ENCODE data around the gene RIPOR2. TPM values are rescaled to one million over a fixed set of nuclear protein-coding genes. Genes with fewer than 3 reads are reported as not detected.
A peak's percentile ranks its signal among the peaks of the same experiment; 100 is the strongest.

RIPOR2 gene
- total and polyA plus RNA-seq, 4 experiments from 2014 or later: 420 to 458 (median 431) TPM

GRCh38 chr6:24818346-24818745, 117.4 kb downstream of the RIPOR2 start:
- ChIA-PET POLR2A (ENCODE audit: partially characterized antibody) (no interaction called here), CTCF (ENCODE audit: partially characterized antibody) (interaction anchor here (1.2 to 1.9 kb wide), 3 partner anchors 8 to 15 kb away, joined by 3 to 4 read pairs (median 4); no protein-coding TSS in a partner anchor)
- DNase-seq: no peak
- peaks cover 1 to 7% (median 5%) of the 10 kb centered on the region in 4 donors for H3K4me1 Mint-ChIP-seq
- peak overlapping the region in 1 of 8 donors; percentile 8 for H3K4me3 Mint-ChIP-seq
- H3K9me3 Mint-ChIP-seq: peaks cover 0 to 2% (median 0%) of the 10 kb centered on the region in 8 donors
- intact Hi-C loops (cut with micrococcal nuclease): no loop called here
- H3K27ac ChIP-seq (ENCODE audit: low read depth, low read length): no peak overlapping the region
- H3K4me3 ChIP-seq (ENCODE audit: low read length in 2 of 2): no peak overlapping the region
- H3K27me3 ChIP-seq (ENCODE audit: insufficient read depth, low read length): no peaks in the 10 kb centered on the region
- H3K36me3 ChIP-seq (ENCODE audit: insufficient read depth, low read length): peaks cover 40% of the 10 kb centered on the region
- H3K4me1 ChIP-seq (ENCODE audit: insufficient read depth, low read length): no peaks in the 10 kb centered on the region
- peaks cover 32 to 42% of the 10 kb centered on the region in 2 donors for H3K36me3 Mint-ChIP-seq
- H3K27ac Mint-ChIP-seq: peak overlapping the region in 4 of 7 donors; percentile 4 to 70 (median 34)
- H3K9me3 ChIP-seq (ENCODE audit: control insufficient read depth in 1 of 2, low read length in 2 of 2): no peaks in the 10 kb centered on the region
- H3K27me3 Mint-ChIP-seq: no peaks in the 10 kb centered on the region

GRCh38 chr6:24809728-24810127, 126.0 kb downstream of the RIPOR2 start:
- Histone ChIP-seq H3K4me1 (ENCODE audit: insufficient read depth, low read length) (no peaks in the 10 kb centered on the region), H3K36me3 (ENCODE audit: insufficient read depth, low read length) (peaks cover 61% of the 10 kb centered on the region), H3K4me3 (ENCODE audit: low read length in 2 of 2) (no peak overlapping the region), H3K9me3 (ENCODE audit: control insufficient read depth in 1 of 2, low read length in 2 of 2) (no peaks in the 10 kb centered on the region), H3K27me3 (ENCODE audit: insufficient read depth, low read length) (no peaks in the 10 kb centered on the region), H3K27ac (ENCODE audit: low read depth, low read length) (no peak overlapping the region)
- Mint-ChIP-seq H3K27ac (peak overlapping the region in 5 of 7 donors; percentile 48 to 88 (median 64)), H3K36me3 (peaks cover 40 to 62% of the 10 kb centered on the region in 2 donors), H3K4me3 (no peak overlapping the region), H3K27me3 (no peaks in the 10 kb centered on the region), H3K4me1 (peaks cover 0 to 1% (median 0%) of the 10 kb centered on the region in 4 donors), H3K9me3 (no peaks in the 10 kb centered on the region)
- intact Hi-C loops (cut with micrococcal nuclease): no loop called here
- ChIA-PET CTCF (ENCODE audit: partially characterized antibody) (interaction anchor here (1.6 kb wide), 1 partner anchor 9 kb away, joined by 4 read pairs; no protein-coding TSS in a partner anchor), POLR2A (ENCODE audit: partially characterized antibody) (interaction anchor here (0.9 kb wide), 1 partner anchor 11 kb away, joined by 4 read pairs; the partner anchor contains the start of gene ARMH2)
- DNase-seq: no peak

GRCh38 chr6:24807584-24807983, 128.2 kb downstream of the RIPOR2 start:
- ChIA-PET CTCF (ENCODE audit: partially characterized antibody) (interaction anchor here (1.0 to 1.1 kb wide), 3 partner anchors 11 to 219 kb away, joined by 3 to 4 read pairs (median 3); no protein-coding TSS in a partner anchor), POLR2A (ENCODE audit: partially characterized antibody) (interaction anchor here (1.2 kb wide), 1 partner anchor 25 kb away, joined by 3 read pairs; no protein-coding TSS in a partner anchor)
- H3K9me3 Mint-ChIP-seq: peaks cover 0 to 1% (median 0%) of the 10 kb centered on the region in 8 donors
- DNase-seq: no peak
- H3K4me3 Mint-ChIP-seq: no peak overlapping the region
- H3K27me3 ChIP-seq (ENCODE audit: insufficient read depth, low read length): no peaks in the 10 kb centered on the region
- H3K27me3 Mint-ChIP-seq: no peaks in the 10 kb centered on the region
- peak overlapping the region in 3 of 7 donors; percentile 16 to 38 (median 21) for H3K27ac Mint-ChIP-seq
- H3K9me3 ChIP-seq (ENCODE audit: control insufficient read depth in 1 of 2, low read length in 2 of 2): no peaks in the 10 kb centered on the region
- H3K36me3 ChIP-seq (ENCODE audit: insufficient read depth, low read length): peaks cover 68% of the 10 kb centered on the region
- peaks cover 0 to 1% (median 0%) of the 10 kb centered on the region in 4 donors for H3K4me1 Mint-ChIP-seq
- no peaks in the 10 kb centered on the region for H3K4me1 ChIP-seq (ENCODE audit: insufficient read depth, low read length)
- H3K27ac ChIP-seq (ENCODE audit: low read depth, low read length): no peak overlapping the region
- H3K4me3 ChIP-seq (ENCODE audit: low read length in 2 of 2): no peak overlapping the region
- intact Hi-C loops (cut with micrococcal nuclease): no loop called here
- peaks cover 46 to 78% of the 10 kb centered on the region in 2 donors for H3K36me3 Mint-ChIP-seq

- peak overlapping the region in 4 of 7 donors; percentile 20 to 89 (median 54) for H3K27ac Mint-ChIP-seq
- H3K9me3 Mint-ChIP-seq: peaks cover 0 to 5% (median 0%) of the 10 kb centered on the region in 8 donors
- Histone ChIP-seq H3K9me3 (ENCODE audit: control insufficient read depth in 1 of 2, low read length in 2 of 2) (no peaks in the 10 kb centered on the region), H3K4me1 (ENCODE audit: insufficient read depth, low read length) (no peaks in the 10 kb centered on the region), H3K4me3 (ENCODE audit: low read length in 2 of 2) (no peak overlapping the region), H3K27me3 (ENCODE audit: insufficient read depth, low read length) (no peaks in the 10 kb centered on the region), H3K36me3 (ENCODE audit: insufficient read depth, low read length) (peaks cover 38% of the 10 kb centered on the region), H3K27ac (ENCODE audit: low read depth, low read length) (no peak overlapping the region)
- ChIA-PET CTCF (ENCODE audit: partially characterized antibody) (no interaction called here), POLR2A (ENCODE audit: partially characterized antibody) (no interaction called here)
- H3K4me3 Mint-ChIP-seq: peak overlapping the region in 1 of 8 donors; percentile 20
- H3K27me3 Mint-ChIP-seq: no peaks in the 10 kb centered on the region
- intact Hi-C loops (cut with micrococcal nuclease): no loop called here
- H3K36me3 Mint-ChIP-seq: peaks cover 35 to 57% of the 10 kb centered on the region in 2 donors
- H3K4me1 Mint-ChIP-seq: peaks cover 3 to 15% (median 8%) of the 10 kb centered on the region in 4 donors
- no peak for DNase-seq
These were observed 133.3 kb downstream of the RIPOR2 start for GRCh38 chr6:24802271-24803059.

- no peaks in the 10 kb centered on the region for H3K27me3 Mint-ChIP-seq
- Histone ChIP-seq H3K27me3 (ENCODE audit: insufficient read depth, low read length) (no peaks in the 10 kb centered on the region), H3K4me3 (ENCODE audit: low read length in 2 of 2) (no peak overlapping the region), H3K9me3 (ENCODE audit: control insufficient read depth in 1 of 2, low read length in 2 of 2) (no peaks in the 10 kb centered on the region), H3K4me1 (ENCODE audit: insufficient read depth, low read length) (no peaks in the 10 kb centered on the region), H3K27ac (ENCODE audit: low read depth, low read length) (no peak overlapping the region), H3K36me3 (ENCODE audit: insufficient read depth, low read length) (peaks cover 9% of the 10 kb centered on the region)
- H3K27ac Mint-ChIP-seq: peak overlapping the region in 6 of 7 donors; percentile 8 to 63 (median 20)
- ChIA-PET CTCF (ENCODE audit: partially characterized antibody) (interaction anchor here (1.4 to 1.6 kb wide), 3 partner anchors 24 to 272 kb away, joined by 3 to 4 read pairs (median 3); no protein-coding TSS in a partner anchor), POLR2A (ENCODE audit: partially characterized antibody) (no interaction called here)
- DNase-seq: no peak
- intact Hi-C loops (cut with micrococcal nuclease): no loop called here
- H3K9me3 Mint-ChIP-seq: peaks cover 0 to 5% (median 0%) of the 10 kb centered on the region in 8 donors
- H3K4me3 Mint-ChIP-seq: no peak overlapping the region
- H3K4me1 Mint-ChIP-seq: peaks cover 3 to 15% (median 8%) of the 10 kb centered on the region in 4 donors
- H3K36me3 Mint-ChIP-seq: peaks cover 8 to 28% of the 10 kb centered on the region in 2 donors
These were observed 136.2 kb downstream of the RIPOR2 start for GRCh38 chr6:24799541-24799915.

- H3K4me3 Mint-ChIP-seq: no peak within 1 kb of the TSS
- POLR2A ChIA-PET (ENCODE audit: partially characterized antibody): interaction anchor here (1.1 kb wide), 2 partner anchors 11 to 219 kb away, joined by 3 to 4 read pairs; no protein-coding TSS in a partner anchor
- no peaks in the 10 kb centered on the region for H3K27me3 Mint-ChIP-seq
These were observed 136.8 kb downstream of the RIPOR2 start, which contains the start of gene ARMH2 for GRCh38 chr6:24798740-24799540. ARMH2 (minus strand) TSS chr6:24798917; CDS start chr6:24798857, 60 bp downstream.

More at GRCh38 chr6:24798740-24799540, 136.8 kb downstream of the RIPOR2 start, which contains the start of gene ARMH2:
- Histone ChIP-seq H3K9me3 (ENCODE audit: control insufficient read depth in 1 of 2, low read length in 2 of 2) (no peaks in the 10 kb centered on the region), H3K4me1 (ENCODE audit: insufficient read depth, low read length) (no peaks in the 10 kb centered on the region), H3K27ac (ENCODE audit: low read depth, low read length) (no peak within 1 kb of the TSS), H3K4me3 (ENCODE audit: low read length in 2 of 2) (no peak within 1 kb of the TSS), H3K27me3 (ENCODE audit: insufficient read depth, low read length) (no peaks in the 10 kb centered on the region), H3K36me3 (ENCODE audit: insufficient read depth, low read length) (peaks cover 8% of the 10 kb centered on the region)
- intact Hi-C loops (cut with micrococcal nuclease): no loop called here
- DNase-seq: no peak
- H3K27ac Mint-ChIP-seq: peak within 1 kb of the TSS; percentile 8 to 83 (median 24)
- peaks cover 0 to 5% (median 0%) of the 10 kb centered on the region in 8 donors for H3K9me3 Mint-ChIP-seq
- CTCF ChIA-PET (ENCODE audit: partially characterized antibody): interaction anchor here (1.4 to 1.6 kb wide), 4 partner anchors 24 to 272 kb away, joined by 3 to 4 read pairs (median 4); no protein-coding TSS in a partner anchor
- peaks cover 7 to 25% of the 10 kb centered on the region in 2 donors for H3K36me3 Mint-ChIP-seq
- peaks cover 3 to 15% (median 8%) of the 10 kb centered on the region in 4 donors for H3K4me1 Mint-ChIP-seq

All from CD4-positive, alpha-beta memory T cell (primary cell).